Measurements from ENCODE around the gene IMPACT. TPM values are rescaled to one million over a fixed set of nuclear protein-coding genes. Genes with fewer than 3 reads are reported as not detected.

IMPACT gene
- total and polyA plus RNA-seq, 3 donors from 2014 or later = 49.0 to 59.7 (median 50.4) TPM

- no peaks in the 10 kb centered on the region for H3K9me3 ChIP-seq
- H3K36me3 ChIP-seq (ENCODE audit: low read depth, missing control alignments) = no peaks in the 10 kb centered on the region
- TF ChIP-seq CTCF (IDR thresholded peaks at IDR 0.05) (no peak), POLR2A (IDR thresholded peaks at IDR 0.05) (no peak)
- intact Hi-C loops (cut with DNase I; ENCODE audit: low total_unique reads) = no loop called here
- no peak overlapping the region for H3K4me3 ChIP-seq
- no peaks in the 10 kb centered on the region for H3K27me3 ChIP-seq
- H3K27ac ChIP-seq = no peak overlapping the region
- 83 to 87% methylated on average over 7 of the region's 7 CpGs for WGBS, 2 donors
- no peak for DNase-seq
- H3K4me1 ChIP-seq = no peaks in the 10 kb centered on the region
Measured at GRCh38 chr18:24502667-24503523, 76.4 kb downstream of the IMPACT start.

Small RNAs within 50 kb of the gene (small RNA-seq; reads per million reads assigned to genes)
- gene RF00019 = 0 reads per million in 2 donors

Other genes with a start within 250 kb of the IMPACT start
- gene OSBPL1A, start 28.8 kb upstream of the IMPACT start, total RNA-seq = 10 to 100 TPM; 43.8 to 45.0 TPM
- 32.0 TPM for gene OSBPL1A, start 28.8 kb upstream of the IMPACT start, polyA plus RNA-seq (ENCODE audit: insufficient read depth, low read depth, low replicate concordance)
- gene HRH4, start 34.0 kb downstream of the IMPACT start, total RNA-seq = under 1 TPM; 0.37 to 0.39 TPM
- gene HRH4, start 34.0 kb downstream of the IMPACT start, polyA plus RNA-seq (ENCODE audit: insufficient read depth, low read depth, low replicate concordance) = 0.42 TPM

All from testis (tissue), 3 donors.